ENCODE data around the gene HOXD1. TPM values are rescaled to one million over a fixed set of nuclear protein-coding genes. Genes with fewer than 3 reads are reported as not detected.

The HOXD1 gene
- total and polyA plus RNA-seq, 2 of the 4 experiments (the other 2 are of a cell fraction): not detected

DNA sequence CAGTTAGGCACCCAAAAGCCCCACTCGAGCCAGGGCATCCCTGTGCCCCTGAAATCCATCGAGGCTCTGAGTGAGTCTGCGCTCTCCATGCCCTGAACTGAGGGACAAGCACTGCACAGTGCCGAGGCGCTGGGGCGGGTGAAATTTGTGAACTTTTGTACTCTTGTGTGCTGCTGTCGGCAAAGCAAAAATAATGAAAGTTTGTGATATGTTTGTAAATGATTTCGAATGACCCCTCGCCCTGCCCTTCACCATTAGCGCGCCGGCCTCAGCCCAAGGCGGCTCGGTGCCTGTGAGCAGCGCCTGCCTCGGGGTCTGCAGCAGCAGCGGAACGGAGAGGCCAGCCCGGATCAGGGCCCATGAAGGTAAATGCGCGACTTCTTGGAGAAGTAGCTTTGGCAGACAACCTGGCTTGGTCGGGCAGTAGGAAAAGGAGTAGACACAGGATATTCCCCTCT, 39.0 kb upstream of the HOXD1 start:
- CTCF ChIA-PET: no interaction called here
- peaks cover 8% of the 10 kb centered on the region for H3K9me3 ChIP-seq (ENCODE audit: control insufficient read depth, insufficient read depth, low read length)
- POLR2A ChIA-PET (ENCODE audit: unreplicated experiment): no interaction called here
- H3K4me3 ChIP-seq (ENCODE audit: insufficient read depth, low read depth, low read length): no peak overlapping the region
- H3K4me1 ChIP-seq (ENCODE audit: control insufficient read depth, insufficient read depth, low read length): no peaks in the 10 kb centered on the region
- H2BK120ac ChIP-seq (ENCODE audit: low read depth, low read length): no peak overlapping the region
- no peak overlapping the region for H4K5ac ChIP-seq (ENCODE audit: low read depth, low read length)
- H3K23ac ChIP-seq (ENCODE audit: low read depth, low read length): no peak overlapping the region
- no peak overlapping the region for H2BK15ac ChIP-seq (ENCODE audit: low read depth, low read length)
- H4K91ac ChIP-seq (ENCODE audit: insufficient read depth, low read depth, low read length): no peak overlapping the region
- H4K8ac ChIP-seq (ENCODE audit: low read depth in 2 of 2, low read length in 2 of 2): no peak overlapping the region
- no peak overlapping the region for H2BK20ac ChIP-seq (ENCODE audit: low read depth, low read length)
- H3K4me2 ChIP-seq (ENCODE audit: low read depth, low read length): no peak overlapping the region
- 8% methylated on average over 12 of the region's 22 CpGs; no CpG with 5 or more reads in 1 of the 2 experiments for WGBS, 2 experiments (ENCODE audit: extremely low coverage in 2 of 2, insufficient read length in 1 of 2)
- H3K36me3 ChIP-seq (ENCODE audit: control insufficient read depth, insufficient read depth, low read length): no peaks in the 10 kb centered on the region
- H3K56ac ChIP-seq (ENCODE audit: extremely low read depth, insufficient read depth, low read length): no peak overlapping the region
- H2AK5ac ChIP-seq (ENCODE audit: low read depth, low read length): no peak overlapping the region
- no peak overlapping the region for H2AFZ ChIP-seq (replicated peaks; ENCODE audit: low read length, poor library complexity)
- in situ Hi-C loops (cut with MboI; ENCODE audit: low sequenced_read_pairs): no loop called here
- H3K4ac ChIP-seq (ENCODE audit: low read depth, low read length): no peak overlapping the region
- dilution Hi-C loops (cut with HindIII; ENCODE audit: low sequenced_read_pairs, unreplicated experiment): no loop called here
- no peak overlapping the region for H3K27ac ChIP-seq (ENCODE audit: insufficient read depth, low read length)
- H2AK9ac ChIP-seq (replicated peaks; ENCODE audit: low read depth, low read length, poor library complexity): no peak overlapping the region
- H4K20me1 ChIP-seq (ENCODE audit: insufficient read depth, low read length): no peaks in the 10 kb centered on the region
- H3K14ac ChIP-seq (replicated peaks; ENCODE audit: low read depth, low read length): no peak overlapping the region
- H3K79me1 ChIP-seq (ENCODE audit: low read depth in 1 of 2, low read length in 2 of 2): no peaks in the 10 kb centered on the region
- no peak overlapping the region for H3K9ac ChIP-seq (ENCODE audit: low read depth, low read length)
- ATAC-seq (ENCODE audit: low read depth): no peak
- no peak overlapping the region for H2BK5ac ChIP-seq (ENCODE audit: low read depth, low read length, poor library complexity, severe bottlenecking)
- no TSS peak for BruUV-seq (replicated peaks)
- no peaks in the 10 kb centered on the region for H3K9me1 ChIP-seq (ENCODE audit: insufficient read depth, low read length)
- H3K27me3 ChIP-seq (ENCODE audit: control insufficient read depth, insufficient read depth, low read length): peaks cover 85% of the 10 kb centered on the region
- intact Hi-C loops (cut with micrococcal nuclease): no loop called here
- TF ChIP-seq MAFK (IDR thresholded peaks at IDR 0.05; ENCODE audit: low read depth, low read length): no peak
- no peak for TF ChIP-seq POLR2A (IDR thresholded peaks at IDR 0.05; ENCODE audit: low read depth, low read length)
- TF ChIP-seq FOS (IDR thresholded peaks at IDR 0.05; ENCODE audit: low read depth, low read length): no peak
- no peak for TF ChIP-seq RCOR1 (IDR thresholded peaks at IDR 0.05; ENCODE audit: insufficient replicate concordance, low read length)
- no peak for TF ChIP-seq RFX5 (IDR thresholded peaks at IDR 0.05; ENCODE audit: low read depth, low read length)
- no peak for TF ChIP-seq BHLHE40 (IDR thresholded peaks at IDR 0.05; ENCODE audit: low read depth, low read length)
- TF ChIP-seq RAD21 (IDR thresholded peaks at IDR 0.05; ENCODE audit: low read length): no peak
- no peak for TF ChIP-seq CHD1 (IDR thresholded peaks at IDR 0.05; ENCODE audit: low read depth, low read length)
- TF ChIP-seq, protein P1, sequence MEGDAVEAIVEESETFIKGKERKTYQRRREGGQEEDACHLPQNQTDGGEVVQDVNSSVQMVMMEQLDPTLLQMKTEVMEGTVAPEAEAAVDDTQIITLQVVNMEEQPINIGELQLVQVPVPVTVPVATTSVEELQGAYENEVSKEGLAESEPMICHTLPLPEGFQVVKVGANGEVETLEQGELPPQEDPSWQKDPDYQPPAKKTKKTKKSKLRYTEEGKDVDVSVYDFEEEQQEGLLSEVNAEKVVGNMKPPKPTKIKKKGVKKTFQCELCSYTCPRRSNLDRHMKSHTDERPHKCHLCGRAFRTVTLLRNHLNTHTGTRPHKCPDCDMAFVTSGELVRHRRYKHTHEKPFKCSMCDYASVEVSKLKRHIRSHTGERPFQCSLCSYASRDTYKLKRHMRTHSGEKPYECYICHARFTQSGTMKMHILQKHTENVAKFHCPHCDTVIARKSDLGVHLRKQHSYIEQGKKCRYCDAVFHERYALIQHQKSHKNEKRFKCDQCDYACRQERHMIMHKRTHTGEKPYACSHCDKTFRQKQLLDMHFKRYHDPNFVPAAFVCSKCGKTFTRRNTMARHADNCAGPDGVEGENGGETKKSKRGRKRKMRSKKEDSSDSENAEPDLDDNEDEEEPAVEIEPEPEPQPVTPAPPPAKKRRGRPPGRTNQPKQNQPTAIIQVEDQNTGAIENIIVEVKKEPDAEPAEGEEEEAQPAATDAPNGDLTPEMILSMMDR (conservative IDR thresholded peaks at IDR 0.05; ENCODE audit: low read depth, low read length): no peak
- DNase-seq: no peak
- no peak overlapping the region for H3K18ac ChIP-seq (ENCODE audit: low read depth, low read length)

Data from IMR-90 (cell line).